ENCODE measurements around the gene KLF6. TPM values are rescaled to one million over a fixed set of nuclear protein-coding genes. Genes with fewer than 3 reads are reported as not detected.

The KLF6 gene
- total and polyA plus RNA-seq, 2 donors (not counting 3 experiments of a cell fraction or from before 2014, with no cell fraction given): 183 to 307 TPM

GRCh38 chr10:3797750-3798149 lies 12.7 kb upstream of the KLF6 start:
- Histone ChIP-seq H3K79me2 (ENCODE audit: control insufficient read depth, insufficient read depth, low read length) (no peaks in the 10 kb centered on the region), H4K20me1 (replicated peaks; ENCODE audit: control insufficient read depth, extremely low read depth, insufficient read depth, low read length) (no peaks in the 10 kb centered on the region), H3K9me1 (replicated peaks; ENCODE audit: control insufficient read depth, extremely low read depth, insufficient read depth, low read length) (no peaks in the 10 kb centered on the region), H3K9me3 (replicated peaks; ENCODE audit: control insufficient read depth, insufficient read depth, low read length) (no peaks in the 10 kb centered on the region), H3K9ac (replicated peaks; ENCODE audit: extremely low read depth, insufficient read depth, low read length) (no peak overlapping the region), H3K4me1 (ENCODE audit: control insufficient read depth, extremely low read depth, insufficient read depth, low read length) (no peaks in the 10 kb centered on the region), H3K27ac (ENCODE audit: insufficient read depth, low read depth, low read length) (no peak overlapping the region), H3K36me3 (ENCODE audit: control insufficient read depth in 2 of 2, extremely low read depth in 1 of 2, insufficient read depth in 2 of 2, low read length in 2 of 2) (no peaks in the 10 kb centered on the region), H3K4me2 (ENCODE audit: insufficient read depth, low read length) (no peak overlapping the region), H3K27me3 (ENCODE audit: control insufficient read depth in 2 of 2, insufficient read depth in 2 of 2, low read length in 2 of 2) (no peaks in the 10 kb centered on the region), H3K4me3 (replicated peaks in 1 of 3; ENCODE audit: insufficient read depth in 1 of 3, low read depth in 1 of 3, low read length in 3 of 3) (no peak overlapping the region), H2AFZ (ENCODE audit: low read depth, low read length) (no peak overlapping the region)
- DNase-seq (ENCODE audit: low read depth, low spot score): no peak
- BruUV-seq (replicated peaks): no TSS peak
- CTCF ChIA-PET: no interaction called here
- FAIRE-seq: no peak
- dilution Hi-C loops (cut with MboI; ENCODE audit: extremely low pct_ligation_motif_present, low sequenced_read_pairs) (no loop called here), intact Hi-C loops (cut with micrococcal nuclease) (no loop called here)
- TF ChIP-seq MAX (IDR thresholded peaks at IDR 0.05; ENCODE audit: insufficient read depth, insufficient read length): no peak
- POLR2A ChIA-PET: no interaction called here

- Histone ChIP-seq H3K27me3 (ENCODE audit: control insufficient read depth in 2 of 2, insufficient read depth in 2 of 2, low read length in 2 of 2) (no peaks in the 10 kb centered on the region), H3K79me2 (ENCODE audit: control insufficient read depth, insufficient read depth, low read length) (no peaks in the 10 kb centered on the region), H3K9me3 (replicated peaks; ENCODE audit: control insufficient read depth, insufficient read depth, low read length) (no peaks in the 10 kb centered on the region), H3K36me3 (ENCODE audit: control insufficient read depth in 2 of 2, extremely low read depth in 1 of 2, insufficient read depth in 2 of 2, low read length in 2 of 2) (no peaks in the 10 kb centered on the region), H3K4me3 (replicated peaks in 1 of 3; ENCODE audit: insufficient read depth in 1 of 3, low read depth in 1 of 3, low read length in 3 of 3) (no peak overlapping the region), H3K4me2 (ENCODE audit: insufficient read depth, low read length) (no peak overlapping the region), H3K9ac (replicated peaks; ENCODE audit: extremely low read depth, insufficient read depth, low read length) (no peak overlapping the region), H3K4me1 (ENCODE audit: control insufficient read depth, extremely low read depth, insufficient read depth, low read length) (no peaks in the 10 kb centered on the region), H3K27ac (ENCODE audit: insufficient read depth, low read depth, low read length) (no peak overlapping the region), H4K20me1 (replicated peaks; ENCODE audit: control insufficient read depth, extremely low read depth, insufficient read depth, low read length) (no peaks in the 10 kb centered on the region), H3K9me1 (replicated peaks; ENCODE audit: control insufficient read depth, extremely low read depth, insufficient read depth, low read length) (no peaks in the 10 kb centered on the region), H2AFZ (ENCODE audit: low read depth, low read length) (no peak overlapping the region)
- TF ChIP-seq POLR2A (IDR thresholded peaks at IDR 0.05; ENCODE audit: low read depth, low read length) (no peak), FOS (IDR thresholded peaks at IDR 0.05; ENCODE audit: borderline replicate concordance, insufficient read depth, low read length) (no peak), CTCF (IDR thresholded peaks at IDR 0.05; ENCODE audit: extremely low read depth in 1 of 2, insufficient read depth in 1 of 2, low read depth in 1 of 2, low read length in 2 of 2) (no peak), POLR2AphosphoS5 (IDR thresholded peaks at IDR 0.05; ENCODE audit: insufficient read depth, low read depth, low read length) (no peak), MYC (IDR thresholded peaks at IDR 0.05; ENCODE audit: low read depth, low read length) (no peak), MAX (IDR thresholded peaks at IDR 0.05; ENCODE audit: insufficient read depth, insufficient read length) (no peak), GATA2 (IDR thresholded peaks at IDR 0.05; ENCODE audit: insufficient read depth, insufficient read length, low read depth, low read length) (no peak), EZH2 (IDR thresholded peaks at IDR 0.05; ENCODE audit: borderline replicate concordance, low read depth, low read length, severe bottlenecking) (no peak), JUN (IDR thresholded peaks at IDR 0.05; ENCODE audit: borderline replicate concordance, insufficient read depth, insufficient read length, low read depth) (no peak)
- no TSS peak for BruUV-seq (replicated peaks)
- FAIRE-seq: no peak
- DNase-seq (ENCODE audit: low read depth, low spot score): no peak
- intact Hi-C loops (cut with micrococcal nuclease) (no loop called here), dilution Hi-C loops (cut with MboI; ENCODE audit: extremely low pct_ligation_motif_present, low sequenced_read_pairs) (no loop called here)
- CTCF ChIA-PET: no interaction called here
- POLR2A ChIA-PET: no interaction called here
Observed at GRCh38 chr10:3793553-3793952, 8.5 kb upstream of the KLF6 start.

All from endothelial cell of umbilical vein (primary cell).